Neural progenitor cell (in vitro differentiated cells): ENCODE measurements around the gene PLXDC2. TPM values are rescaled to one million over a fixed set of nuclear protein-coding genes. Genes with fewer than 3 reads are reported as not detected.

ENCODE experiments used
- DNase-seq: peaks from one replicate; pipeline ENCODE4 v3.0.0-alpha.2; 2016; ENCODE audit warnings: low spot score
- H2AFZ ChIP-seq: fragments of 200-600 bp; sonication (generic); replicated peaks from 2 replicates; pipeline ENCODE4 v1.6.1; 2016; ENCODE audit warnings: antibody characterized with exemption
- H3F3A ChIP-seq: fragments of 200-600 bp; sonication (generic); 2 replicates; pipeline ENCODE4 v1.6.1; 2016; ENCODE audit warnings: antibody characterized with exemption, low read depth
- H3K27ac ChIP-seq: fragments of 200-600 bp; sonication (generic); 2 replicates; pipeline ENCODE4 v1.5.1; 2016; ENCODE audit warnings: mild to moderate bottlenecking
- H3K27me3 ChIP-seq: fragments of 200-600 bp; sonication (generic); 2 replicates; pipeline ENCODE4 v1.6.1; 2016; ENCODE audit warnings: mild to moderate bottlenecking, moderate library complexity
- H3K36me3 ChIP-seq: fragments of 200-600 bp; sonication (generic); 2 replicates; pipeline ENCODE4 v1.5.1; 2016
- H3K4me1 ChIP-seq: fragments of 200-600 bp; sonication (generic); 2 replicates; pipeline ENCODE4 v1.6.1; 2016; ENCODE audit warnings: mixed run types
- H3K4me2 ChIP-seq: fragments of 200-600 bp; sonication (generic); 2 replicates; pipeline ENCODE4 v1.6.1; 2016
- H3K4me3 ChIP-seq: fragments of 200-600 bp; sonication (generic); 2 replicates; pipeline ENCODE4 v1.5.1; 2016
- H3K79me2 ChIP-seq: fragments of 200-600 bp; sonication (generic); 2 replicates; pipeline ENCODE4 v1.6.1; 2016; ENCODE audit warnings: low read depth
- H3K9ac ChIP-seq: fragments of 200-600 bp; sonication (generic); 2 replicates; pipeline ENCODE4 v1.6.1; 2016
- H3K9me3 ChIP-seq: fragments of 200-600 bp; sonication (generic); 2 replicates; pipeline ENCODE4 v1.5.1; 2016; ENCODE audit warnings: low read depth
- H4K20me1 ChIP-seq: fragments of 200-600 bp; sonication (generic); 2 replicates; pipeline ENCODE4 v1.6.1; 2016; ENCODE audit warnings: low read depth
- H3K27ac Mint-ChIP-seq: 3 replicates; pipeline ENCODE4 v1.8.0; 2021; ENCODE audit warnings: mixed read lengths
- H3K27me3 Mint-ChIP-seq: 2 replicates; pipeline ENCODE4 v1.8.0; 2022; ENCODE audit warnings: low read depth, mild to moderate bottlenecking, inconsistent platforms, moderate library complexity, mixed read lengths; ENCODE audit not compliant: insufficient read depth
- H3K36me3 Mint-ChIP-seq: 3 replicates; pipeline ENCODE4 v1.8.0; 2021; ENCODE audit warnings: mixed read lengths
- H3K4me1 Mint-ChIP-seq: 3 replicates; pipeline ENCODE4 v1.8.0; 2021; ENCODE audit warnings: mixed read lengths
- H3K4me3 Mint-ChIP-seq: 3 replicates; pipeline ENCODE4 v1.8.0; 2021; ENCODE audit warnings: mild to moderate bottlenecking, moderate library complexity, mixed read lengths
- H3K9me3 Mint-ChIP-seq: 3 replicates; pipeline ENCODE4 v1.8.0; 2020; ENCODE audit warnings: mixed read lengths
- EZH2 ChIP-seq: fragments of 200-600 bp; sonication (generic); IDR thresholded peaks from 2 replicates; pipeline ENCODE4 v1.6.1; 2017; ENCODE audit warnings: antibody characterized with exemption, mild to moderate bottlenecking, moderate library complexity
- EZH2phosphoT487 ChIP-seq: fragments of 200-600 bp; sonication (generic); IDR thresholded peaks from 2 replicates; pipeline ENCODE4 v1.6.1; 2017; ENCODE audit warnings: antibody characterized with exemption
- total RNA-seq: library from RNA; depleted of rRNA; stranded (reverse); fragments of >200 nt; gene quantifications from 2 replicates; pipeline ENCODE4 v1.2.3, GENCODE V29; 2015; ENCODE audit warnings: low replicate concordance
- TF ChIP-seq, protein P1 (sequence below): fragments of 200-600 bp; sonication (generic); IDR thresholded peaks from 2 replicates; pipeline ENCODE4 v1.5.1; 2017; ENCODE audit warnings: antibody characterized with exemption, mild to moderate bottlenecking

PLXDC2 gene
- total RNA-seq, 1 donor from 2014 or later, result 44.2 TPM

DNA sequence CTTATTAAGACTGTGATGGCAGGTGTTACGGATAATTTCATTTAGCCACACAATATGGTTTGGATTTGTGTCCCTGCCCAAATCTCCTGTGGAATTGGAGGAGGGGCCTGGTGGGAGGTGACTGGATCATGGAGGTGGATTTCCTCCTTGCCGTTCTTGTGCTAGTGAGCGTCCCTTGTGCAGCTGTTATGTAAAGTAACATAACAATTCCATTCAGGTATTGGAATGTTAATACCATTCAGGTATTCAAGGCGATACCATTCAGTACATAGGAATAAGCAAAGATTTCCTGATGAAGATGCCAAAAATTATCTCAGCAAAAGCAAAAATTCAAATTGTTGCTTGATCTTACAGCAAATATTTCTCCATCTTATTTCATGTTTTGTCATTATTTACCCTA is 32.5 kb upstream of the PLXDC2 start:
- TF ChIP-seq EZH2phosphoT487 (no peak), EZH2 (no peak)
- TF ChIP-seq, protein P1, sequence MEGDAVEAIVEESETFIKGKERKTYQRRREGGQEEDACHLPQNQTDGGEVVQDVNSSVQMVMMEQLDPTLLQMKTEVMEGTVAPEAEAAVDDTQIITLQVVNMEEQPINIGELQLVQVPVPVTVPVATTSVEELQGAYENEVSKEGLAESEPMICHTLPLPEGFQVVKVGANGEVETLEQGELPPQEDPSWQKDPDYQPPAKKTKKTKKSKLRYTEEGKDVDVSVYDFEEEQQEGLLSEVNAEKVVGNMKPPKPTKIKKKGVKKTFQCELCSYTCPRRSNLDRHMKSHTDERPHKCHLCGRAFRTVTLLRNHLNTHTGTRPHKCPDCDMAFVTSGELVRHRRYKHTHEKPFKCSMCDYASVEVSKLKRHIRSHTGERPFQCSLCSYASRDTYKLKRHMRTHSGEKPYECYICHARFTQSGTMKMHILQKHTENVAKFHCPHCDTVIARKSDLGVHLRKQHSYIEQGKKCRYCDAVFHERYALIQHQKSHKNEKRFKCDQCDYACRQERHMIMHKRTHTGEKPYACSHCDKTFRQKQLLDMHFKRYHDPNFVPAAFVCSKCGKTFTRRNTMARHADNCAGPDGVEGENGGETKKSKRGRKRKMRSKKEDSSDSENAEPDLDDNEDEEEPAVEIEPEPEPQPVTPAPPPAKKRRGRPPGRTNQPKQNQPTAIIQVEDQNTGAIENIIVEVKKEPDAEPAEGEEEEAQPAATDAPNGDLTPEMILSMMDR, result no peak
- no peaks in the 10 kb centered on the region for H3K36me3 Mint-ChIP-seq
- H3K4me3 ChIP-seq, result no peak overlapping the region
- H3K27me3 ChIP-seq, result no peaks in the 10 kb centered on the region
- no peaks in the 10 kb centered on the region for H3K9me3 ChIP-seq
- no peaks in the 10 kb centered on the region for H3K9me3 Mint-ChIP-seq
- no peaks in the 10 kb centered on the region for H3K4me1 ChIP-seq
- no peaks in the 10 kb centered on the region for H4K20me1 ChIP-seq
- no peak for DNase-seq
- no peak overlapping the region for H3K4me3 Mint-ChIP-seq
- no peak overlapping the region for H3K27ac Mint-ChIP-seq
- H3K4me1 Mint-ChIP-seq, result peaks cover 2% of the 10 kb centered on the region
- no peak overlapping the region for H3K4me2 ChIP-seq
- no peaks in the 10 kb centered on the region for H3K79me2 ChIP-seq
- no peaks in the 10 kb centered on the region for H3K27me3 Mint-ChIP-seq
- no peak overlapping the region for H3K27ac ChIP-seq
- no peak overlapping the region for H3K9ac ChIP-seq
- H3F3A ChIP-seq, result no peaks in the 10 kb centered on the region
- H3K36me3 ChIP-seq, result no peaks in the 10 kb centered on the region
- no peak overlapping the region for H2AFZ ChIP-seq

DNA sequence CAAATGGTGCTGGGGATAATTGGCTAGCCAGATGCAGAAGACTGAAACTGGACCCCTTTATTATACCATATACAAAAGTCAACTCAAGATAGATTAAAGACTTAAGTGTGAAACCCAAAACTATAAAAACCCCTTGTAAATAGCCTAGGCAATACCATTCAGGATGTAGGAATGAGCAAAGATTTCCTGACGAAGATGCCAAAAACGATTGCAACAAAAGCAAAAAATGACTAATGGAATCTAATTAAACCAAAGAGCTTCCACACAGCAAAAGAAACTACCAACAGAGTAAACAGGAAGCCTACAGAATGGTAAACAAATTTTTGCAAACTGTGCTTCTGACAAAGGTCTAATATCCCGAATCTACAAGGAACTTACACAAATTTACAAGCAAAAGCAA is 30.9 kb upstream of the PLXDC2 start:
- no peaks in the 10 kb centered on the region for H3K36me3 Mint-ChIP-seq
- H3K4me3 Mint-ChIP-seq, result no peak overlapping the region
- no peaks in the 10 kb centered on the region for H3F3A ChIP-seq
- no peaks in the 10 kb centered on the region for H3K27me3 ChIP-seq
- no peak overlapping the region for H3K9ac ChIP-seq
- no peak overlapping the region for H3K27ac ChIP-seq
- no peak for TF ChIP-seq EZH2phosphoT487
- TF ChIP-seq, protein P1, result no peak
- TF ChIP-seq EZH2, result no peak
- no peak overlapping the region for H3K4me2 ChIP-seq
- H3K9me3 ChIP-seq, result no peaks in the 10 kb centered on the region
- no peaks in the 10 kb centered on the region for H3K9me3 Mint-ChIP-seq
- H3K27me3 Mint-ChIP-seq, result no peaks in the 10 kb centered on the region
- no peak overlapping the region for H3K27ac Mint-ChIP-seq
- H3K4me1 Mint-ChIP-seq, result peaks cover 2% of the 10 kb centered on the region
- no peak for DNase-seq
- H4K20me1 ChIP-seq, result no peaks in the 10 kb centered on the region
- H3K4me3 ChIP-seq, result no peak overlapping the region
- H3K79me2 ChIP-seq, result no peaks in the 10 kb centered on the region
- H2AFZ ChIP-seq, result no peak overlapping the region
- no peaks in the 10 kb centered on the region for H3K4me1 ChIP-seq
- no peaks in the 10 kb centered on the region for H3K36me3 ChIP-seq

DNA sequence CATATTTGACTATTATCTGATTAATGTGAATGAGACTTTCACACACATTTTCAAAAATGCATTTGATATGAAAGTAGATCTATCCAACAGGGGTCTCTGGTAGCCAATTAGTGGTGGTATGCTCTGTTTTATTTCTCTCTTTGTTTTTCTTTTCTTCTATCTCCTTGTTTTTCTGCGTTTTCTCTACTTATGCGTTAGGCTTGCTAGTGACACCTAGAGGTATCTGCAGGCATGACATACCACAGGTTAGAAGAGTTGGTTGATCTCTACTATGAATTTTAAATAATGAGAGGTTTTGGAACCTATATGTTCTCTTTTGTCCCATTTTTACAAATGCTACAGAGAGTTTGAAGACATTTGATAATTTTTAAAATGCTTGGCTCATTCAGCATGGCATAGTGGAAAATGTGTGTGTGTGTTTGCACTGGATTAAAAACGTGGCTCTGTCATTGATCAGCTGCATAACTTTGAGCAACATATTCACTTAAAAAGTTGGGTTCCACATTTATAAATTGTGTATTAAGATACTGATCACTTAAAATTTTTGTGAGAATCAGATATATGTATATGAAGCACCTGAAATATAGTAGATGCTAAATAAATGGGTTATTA is 28.1 kb upstream of the PLXDC2 start:
- H3K4me1 Mint-ChIP-seq, result peaks cover 2% of the 10 kb centered on the region

More for the DNA sequence above, 28.1 kb upstream of the PLXDC2 start:
- Mint-ChIP-seq H3K36me3 (no peaks in the 10 kb centered on the region), H3K27me3 (peaks cover 3% of the 10 kb centered on the region), H3K9me3 (no peaks in the 10 kb centered on the region), H3K27ac (no peak overlapping the region), H3K4me3 (no peak overlapping the region)
- Histone ChIP-seq H3K9ac (no peak overlapping the region), H3K27me3 (no peaks in the 10 kb centered on the region), H3K36me3 (no peaks in the 10 kb centered on the region), H3K9me3 (no peaks in the 10 kb centered on the region), H2AFZ (no peak overlapping the region), H3K4me3 (no peak overlapping the region), H3K4me1 (no peaks in the 10 kb centered on the region), H3K4me2 (no peak overlapping the region), H3K27ac (no peak overlapping the region), H3K79me2 (no peaks in the 10 kb centered on the region), H4K20me1 (no peaks in the 10 kb centered on the region), H3F3A (no peaks in the 10 kb centered on the region)
- peak; percentile 66 for DNase-seq
- no peak for TF ChIP-seq EZH2phosphoT487
- no peak for TF ChIP-seq EZH2
- TF ChIP-seq, protein P1, result peak; percentile 96
